GM21423 (cell line): ENCODE data around the gene BAIAP2L2.
"Not testable (repeated sequence)": the region's sequence is repeated elsewhere in the genome, so short reads cannot be mapped to it uniquely, and the experiment has no call there.

Experiments used
- ATAC-seq: cut with Tn5 transposase; IDR thresholded peaks from one replicate; pipeline ENCODE4 v1.9.1; 2021; ENCODE audit warnings: mild to moderate bottlenecking, moderate library complexity; ENCODE audit not compliant: unreplicated experiment

BAIAP2L2 gene

GRCh38 chr22:38081941-38082828 lies 28.3 kb downstream of the BAIAP2L2 start:
- ATAC-seq, result no peak

DNA sequence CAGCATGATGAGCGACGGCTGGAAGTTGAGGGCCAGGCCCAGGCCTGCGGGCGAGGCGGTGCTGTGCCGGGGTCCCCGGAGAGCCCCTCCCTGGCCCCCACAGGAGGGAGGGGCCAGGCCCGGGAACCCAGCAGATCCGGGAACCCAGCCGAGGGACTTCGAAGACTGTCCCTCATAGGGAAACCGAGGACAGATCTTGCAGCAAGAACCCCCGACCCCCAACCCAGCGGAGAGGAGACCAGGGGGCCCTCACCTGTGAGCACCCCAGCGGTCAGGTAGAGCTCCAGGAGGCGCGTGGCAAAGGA lies 28.9 kb downstream of the BAIAP2L2 start:
- ATAC-seq, result no peak

GRCh38 chr22:38080850-38081635 lies 29.4 kb downstream of the BAIAP2L2 start:
- ATAC-seq, result no peak

- no peak for ATAC-seq
Measured at GRCh38 chr22:38080474-38080849, 30.0 kb downstream of the BAIAP2L2 start.

- ATAC-seq, result no peak
Measured at GRCh38 chr22:38079804-38080203, 30.7 kb downstream of the BAIAP2L2 start.

DNA sequence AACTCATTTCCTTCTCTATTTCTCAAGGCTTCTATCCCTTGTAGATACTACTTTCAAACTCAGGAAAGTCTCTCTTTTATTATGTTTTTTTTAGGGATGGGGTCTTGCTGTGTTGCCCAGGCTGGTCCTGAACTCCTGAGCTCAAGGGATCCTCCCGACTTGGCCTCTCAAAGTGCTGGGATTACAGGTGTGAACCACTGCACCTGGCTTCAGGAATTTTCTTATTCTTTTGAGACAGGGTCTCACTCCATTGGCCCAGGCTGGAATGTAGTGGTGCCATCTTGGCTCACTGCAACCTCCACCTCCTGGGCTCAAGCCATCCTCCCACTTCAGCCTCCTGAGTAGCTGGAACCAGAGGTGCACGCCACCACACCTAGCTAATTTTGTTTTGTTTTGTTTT lies 31.3 kb downstream of the BAIAP2L2 start:
- not testable (repeated sequence) for ATAC-seq

DNA sequence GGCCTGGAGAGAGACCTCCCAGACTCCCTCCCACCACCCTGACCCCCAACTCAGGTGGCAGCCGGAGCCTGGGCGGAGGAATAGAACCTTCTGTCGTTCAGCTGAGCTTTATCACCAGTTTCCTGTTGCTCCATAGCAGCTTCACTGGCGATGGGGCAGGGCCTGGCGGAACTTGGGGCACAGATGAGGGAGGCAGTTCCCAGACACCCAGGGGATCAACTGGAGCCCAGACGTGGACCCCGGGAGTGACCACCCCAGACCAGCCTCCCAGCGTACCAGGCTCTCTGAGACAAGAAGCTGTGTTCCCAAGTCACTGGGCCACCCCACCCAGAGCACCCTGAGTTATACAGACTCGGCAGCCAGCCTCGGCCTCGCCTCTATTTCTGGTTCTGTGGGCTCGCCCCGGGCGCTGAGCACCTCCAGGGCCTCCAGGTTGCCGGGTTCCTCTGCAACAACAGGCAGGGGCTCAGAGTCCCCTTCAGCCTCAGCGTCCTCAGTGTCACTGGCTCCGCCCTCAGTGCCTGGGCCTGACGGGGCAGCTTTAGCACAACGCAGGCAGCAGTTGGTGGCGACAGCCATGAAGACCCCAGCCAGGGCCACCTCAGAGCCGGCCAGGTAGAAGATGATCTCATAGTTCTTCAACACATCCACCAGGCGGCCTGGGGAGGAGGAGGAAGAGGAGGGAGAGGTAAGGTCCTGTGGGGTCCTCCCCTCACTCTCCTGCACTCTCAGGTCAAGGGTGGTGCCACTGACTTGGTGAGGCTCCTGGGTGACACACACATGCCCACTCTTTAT lies 32.2 kb downstream of the BAIAP2L2 start:
- ATAC-seq, result no peak

DNA sequence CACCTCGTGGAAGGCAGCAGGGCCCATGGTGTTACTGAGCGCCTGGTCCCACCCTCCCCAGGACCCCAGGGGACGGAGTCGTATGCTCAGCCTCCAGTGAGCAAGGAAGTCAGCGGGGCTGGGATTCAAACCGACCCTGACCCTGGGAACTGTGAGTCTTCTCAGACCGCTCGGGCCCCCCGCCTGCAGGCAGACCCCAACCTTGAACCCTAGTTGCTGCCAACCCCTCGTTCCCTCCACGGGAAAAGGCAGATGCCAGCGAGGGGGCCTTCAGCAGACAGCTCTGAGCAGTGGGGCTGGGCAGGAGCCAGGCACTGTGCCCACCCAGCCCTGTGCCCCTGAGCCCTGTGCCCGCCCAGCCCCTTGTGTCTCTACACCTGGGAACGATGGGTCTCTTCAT lies 32.9 kb downstream of the BAIAP2L2 start:
- no peak for ATAC-seq

GRCh38 chr22:38077096-38077495 lies 33.4 kb downstream of the BAIAP2L2 start:
- ATAC-seq, result no peak

DNA sequence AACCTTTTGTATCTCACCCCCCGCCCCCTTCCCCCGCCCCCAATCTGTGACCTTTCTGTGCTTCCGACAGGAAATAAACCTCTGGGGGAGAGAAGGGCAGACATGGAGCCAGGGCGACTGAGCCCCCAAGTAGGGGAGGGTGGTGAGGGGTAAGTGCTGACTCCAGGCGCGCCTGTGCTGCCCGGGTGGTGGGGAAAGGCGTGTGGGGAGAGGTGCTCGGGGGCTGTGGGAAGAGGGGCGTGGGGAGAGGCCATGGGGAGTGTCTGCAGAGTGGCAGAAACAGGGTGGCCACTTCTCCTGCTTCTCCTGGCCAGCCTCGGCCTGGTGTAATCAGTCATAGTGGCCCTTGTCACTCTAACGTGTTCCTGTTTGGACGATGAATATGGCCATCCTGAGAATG lies 34.5 kb downstream of the BAIAP2L2 start:
- ATAC-seq, result no peak

GRCh38 chr22:38075105-38075825 lies 35.2 kb downstream of the BAIAP2L2 start:
- no peak for ATAC-seq

DNA sequence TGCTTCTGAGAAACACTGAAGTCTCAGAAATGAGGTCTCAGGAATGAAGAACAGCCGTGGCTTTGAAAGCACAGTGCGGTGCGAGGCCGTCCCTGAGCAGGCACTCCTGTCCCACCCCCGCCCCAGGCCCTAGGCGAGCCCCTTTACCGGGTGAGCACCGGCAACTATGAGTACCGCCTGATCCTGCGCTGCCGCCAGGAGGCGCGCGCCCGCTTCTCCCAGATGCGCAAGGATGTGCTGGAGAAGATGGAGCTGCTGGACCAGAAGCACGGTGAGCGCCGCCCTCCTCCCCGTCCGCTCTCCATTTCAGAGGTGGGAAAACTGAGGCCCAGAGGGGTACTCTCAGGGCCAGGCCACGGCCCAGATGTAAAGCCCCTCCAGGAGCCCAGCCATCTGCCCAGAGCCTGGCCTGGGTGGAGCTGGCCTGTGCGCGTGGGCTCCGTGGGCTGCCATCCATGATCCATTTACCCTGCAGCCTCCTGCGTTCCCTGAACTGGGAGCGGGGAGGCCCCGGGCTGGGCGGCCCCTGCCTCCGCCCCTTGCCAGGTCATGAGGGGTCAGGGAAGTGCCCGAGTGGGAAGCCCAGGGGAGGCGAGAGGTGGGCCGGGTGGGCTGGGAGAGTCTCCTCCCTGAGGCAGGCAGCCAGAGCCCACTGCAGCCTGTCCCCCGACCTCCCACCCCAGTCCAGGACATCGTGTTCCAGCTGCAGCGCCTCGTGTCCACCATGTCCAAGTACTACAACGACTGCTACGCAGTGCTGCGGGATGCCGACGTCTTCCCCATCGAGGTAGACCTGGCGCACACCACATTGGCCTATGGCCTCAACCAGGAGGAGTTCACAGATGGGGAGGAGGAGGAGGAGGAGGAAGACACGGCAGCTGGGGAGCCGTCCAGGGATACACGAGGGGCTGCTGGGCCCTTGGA lies 36.0 kb downstream of the BAIAP2L2 start:
- ATAC-seq, result no peak

- no peak for ATAC-seq
Measured at GRCh38 chr22:38073150-38074130, 37.0 kb downstream of the BAIAP2L2 start.

GRCh38 chr22:38072322-38073149 lies 37.9 kb downstream of the BAIAP2L2 start:
- ATAC-seq, result no peak

DNA sequence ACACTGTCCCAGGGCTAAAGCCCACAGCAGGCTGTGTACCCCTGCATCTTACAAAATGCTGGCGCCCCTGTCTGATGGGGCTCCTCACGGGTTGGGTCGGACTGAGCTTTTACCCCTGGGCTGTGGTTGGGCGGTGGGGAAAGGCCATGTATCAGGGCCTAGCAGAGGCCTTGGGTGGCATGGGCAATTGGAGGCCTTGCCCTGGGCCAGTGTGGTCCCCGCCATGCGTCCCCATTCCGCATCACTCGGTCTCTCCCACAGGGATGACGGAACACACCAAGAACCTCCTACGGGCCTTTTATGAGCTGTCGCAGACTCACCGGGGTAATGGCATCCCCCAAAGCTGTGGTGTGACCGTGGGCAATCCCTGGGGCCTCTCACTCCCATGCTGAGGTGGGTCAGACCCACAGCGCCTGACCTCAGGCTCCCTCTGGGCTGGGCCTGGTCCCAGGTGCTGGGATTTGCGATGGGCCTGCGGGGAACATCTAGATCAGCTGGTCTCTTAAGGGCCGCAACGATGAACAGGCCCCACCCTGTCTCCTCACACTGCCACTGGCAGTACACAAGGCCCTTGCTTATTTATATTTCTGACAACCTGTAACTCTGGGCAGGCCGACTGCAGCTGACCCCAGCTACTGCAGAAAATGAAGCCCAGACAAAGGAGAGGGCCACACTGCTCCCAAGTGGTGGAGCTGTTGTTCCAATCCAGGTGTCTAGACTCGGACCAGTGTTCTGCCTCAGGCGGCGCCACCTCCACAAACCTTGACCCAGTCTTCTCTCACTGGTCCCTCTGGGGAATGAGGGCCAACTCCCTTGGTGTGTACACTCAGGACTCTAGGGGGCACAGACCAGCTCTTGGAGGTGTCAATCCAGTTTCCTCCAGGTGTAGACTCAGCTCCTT lies 38.8 kb downstream of the BAIAP2L2 start:
- no peak for ATAC-seq

- ATAC-seq, result no peak
Measured at GRCh38 chr22:38070250-38070921, 40.1 kb downstream of the BAIAP2L2 start.
